Measurements from ENCODE around the gene ITPKB.

GRCh38 chr1:226751703-226752102, 12.6 kb upstream of the ITPKB start:
- no peak for TF ChIP-seq EZH2 (optimal IDR thresholded peaks at IDR 0.05; ENCODE audit: low read depth, low read length)
- TF ChIP-seq, protein P1, sequence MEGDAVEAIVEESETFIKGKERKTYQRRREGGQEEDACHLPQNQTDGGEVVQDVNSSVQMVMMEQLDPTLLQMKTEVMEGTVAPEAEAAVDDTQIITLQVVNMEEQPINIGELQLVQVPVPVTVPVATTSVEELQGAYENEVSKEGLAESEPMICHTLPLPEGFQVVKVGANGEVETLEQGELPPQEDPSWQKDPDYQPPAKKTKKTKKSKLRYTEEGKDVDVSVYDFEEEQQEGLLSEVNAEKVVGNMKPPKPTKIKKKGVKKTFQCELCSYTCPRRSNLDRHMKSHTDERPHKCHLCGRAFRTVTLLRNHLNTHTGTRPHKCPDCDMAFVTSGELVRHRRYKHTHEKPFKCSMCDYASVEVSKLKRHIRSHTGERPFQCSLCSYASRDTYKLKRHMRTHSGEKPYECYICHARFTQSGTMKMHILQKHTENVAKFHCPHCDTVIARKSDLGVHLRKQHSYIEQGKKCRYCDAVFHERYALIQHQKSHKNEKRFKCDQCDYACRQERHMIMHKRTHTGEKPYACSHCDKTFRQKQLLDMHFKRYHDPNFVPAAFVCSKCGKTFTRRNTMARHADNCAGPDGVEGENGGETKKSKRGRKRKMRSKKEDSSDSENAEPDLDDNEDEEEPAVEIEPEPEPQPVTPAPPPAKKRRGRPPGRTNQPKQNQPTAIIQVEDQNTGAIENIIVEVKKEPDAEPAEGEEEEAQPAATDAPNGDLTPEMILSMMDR (IDR thresholded peaks at IDR 0.05; ENCODE audit: low read length) = no peak

All from MM.1S (cell line).